CD4-positive, alpha-beta T cell treated with Interleukin-10 for 1 hour (primary cell): Measurements from ENCODE around the gene NECAB2.

ENCODE experiments used
- DNase-seq: peaks from one replicate; pipeline ENCODE4 v3.0.0-alpha.2; 2020

Gene NECAB2

DNA sequence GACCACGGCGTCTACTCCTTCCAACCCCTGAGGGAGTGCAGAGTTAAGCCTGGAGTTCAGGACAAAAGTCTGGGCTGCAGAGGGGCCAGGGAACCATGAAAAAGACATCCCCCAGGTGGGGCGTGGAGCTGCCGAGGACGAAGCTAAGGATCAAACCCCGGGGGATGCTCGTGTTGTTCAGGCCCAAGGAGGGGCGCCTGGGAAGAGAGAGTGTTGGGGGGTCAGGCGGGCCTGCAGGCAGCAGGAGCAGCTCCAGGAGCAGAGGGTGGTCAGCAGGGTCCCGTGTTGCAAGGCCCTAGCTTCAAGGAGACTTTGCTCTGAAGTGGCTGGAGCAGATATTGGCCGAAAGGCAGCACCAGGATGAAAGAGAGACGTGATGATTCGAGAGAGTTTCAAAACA is 26.7 kb downstream of the NECAB2 start:
- no peak for DNase-seq

DNA sequence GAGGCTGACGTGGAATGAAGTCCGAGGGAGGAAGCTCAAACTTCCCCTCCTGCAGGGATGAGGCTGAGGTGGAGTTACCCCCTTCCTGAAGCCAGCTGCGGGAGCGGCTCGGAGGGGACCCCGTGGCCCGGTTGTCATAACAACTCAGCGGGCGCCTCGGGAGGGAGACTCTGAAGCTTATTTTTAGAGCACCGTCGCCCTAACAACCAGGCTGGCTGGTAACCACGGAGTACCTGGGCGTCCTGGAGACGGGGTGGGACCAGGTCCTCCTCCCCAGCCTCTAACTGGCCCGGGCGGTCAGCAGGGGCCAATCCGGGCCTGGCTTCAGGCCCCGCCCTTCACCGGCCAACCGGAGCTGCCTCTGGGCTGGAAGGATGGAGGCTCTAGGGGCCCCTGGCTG is 27.7 kb downstream of the NECAB2 start:
- DNase-seq = no peak

DNA sequence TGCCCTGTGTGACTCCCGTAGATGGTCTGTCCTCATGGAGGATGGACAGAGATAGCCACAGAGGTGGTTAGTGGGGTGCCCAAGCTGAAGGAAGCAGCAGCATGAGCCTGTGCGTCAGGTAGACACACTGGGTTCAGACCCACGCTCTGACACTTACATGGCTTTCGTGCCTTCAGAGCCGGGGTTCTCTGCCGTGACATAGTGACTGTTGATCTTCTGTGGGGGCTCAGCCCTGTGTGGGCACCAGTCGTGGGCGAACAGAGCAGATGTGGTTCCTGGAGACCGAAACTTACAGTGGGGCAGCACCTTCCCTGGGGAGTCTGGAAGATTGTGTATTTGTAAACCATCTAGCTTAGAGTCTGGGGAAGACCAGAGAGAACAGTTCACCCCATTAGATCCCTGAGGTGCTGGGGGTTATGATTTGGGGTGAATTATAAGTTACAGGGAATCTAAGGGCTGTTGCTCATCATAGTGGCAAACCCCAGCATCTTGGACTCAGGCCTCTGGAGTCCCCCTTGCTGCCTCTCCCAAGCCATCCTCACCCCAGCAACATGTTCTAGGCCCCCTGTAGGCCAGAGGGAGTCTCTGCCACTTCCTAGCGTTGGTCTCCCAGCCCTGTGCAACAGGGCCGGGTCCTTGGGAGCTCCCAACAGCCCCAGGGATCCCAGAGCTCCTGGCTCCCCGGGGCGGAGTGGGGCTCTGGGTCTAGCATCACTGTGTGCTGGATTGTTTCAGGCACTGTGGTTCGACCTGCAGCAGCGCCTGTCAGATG is 28.6 kb downstream of the NECAB2 start:
- no peak for DNase-seq

DNA sequence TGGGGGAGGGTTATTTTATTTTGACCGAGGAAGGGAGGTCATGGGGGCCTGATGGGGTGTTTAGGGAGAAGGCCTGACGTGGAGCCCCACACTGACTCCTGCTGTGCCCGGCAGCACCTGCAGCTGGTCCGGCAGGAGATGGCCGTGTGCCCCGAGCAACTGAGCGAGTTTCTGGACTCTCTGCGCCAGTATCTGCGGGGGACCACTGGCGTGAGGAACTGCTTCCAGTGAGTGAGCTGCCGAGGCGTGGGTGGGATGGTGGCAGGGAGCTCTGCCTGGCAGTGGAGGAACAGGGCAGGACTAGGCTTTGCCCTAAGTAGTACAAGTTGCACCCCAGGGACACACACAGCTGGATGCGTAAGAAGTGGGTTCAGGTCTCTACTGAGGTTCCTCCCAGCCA is 30.0 kb downstream of the NECAB2 start:
- DNase-seq = no peak

DNA sequence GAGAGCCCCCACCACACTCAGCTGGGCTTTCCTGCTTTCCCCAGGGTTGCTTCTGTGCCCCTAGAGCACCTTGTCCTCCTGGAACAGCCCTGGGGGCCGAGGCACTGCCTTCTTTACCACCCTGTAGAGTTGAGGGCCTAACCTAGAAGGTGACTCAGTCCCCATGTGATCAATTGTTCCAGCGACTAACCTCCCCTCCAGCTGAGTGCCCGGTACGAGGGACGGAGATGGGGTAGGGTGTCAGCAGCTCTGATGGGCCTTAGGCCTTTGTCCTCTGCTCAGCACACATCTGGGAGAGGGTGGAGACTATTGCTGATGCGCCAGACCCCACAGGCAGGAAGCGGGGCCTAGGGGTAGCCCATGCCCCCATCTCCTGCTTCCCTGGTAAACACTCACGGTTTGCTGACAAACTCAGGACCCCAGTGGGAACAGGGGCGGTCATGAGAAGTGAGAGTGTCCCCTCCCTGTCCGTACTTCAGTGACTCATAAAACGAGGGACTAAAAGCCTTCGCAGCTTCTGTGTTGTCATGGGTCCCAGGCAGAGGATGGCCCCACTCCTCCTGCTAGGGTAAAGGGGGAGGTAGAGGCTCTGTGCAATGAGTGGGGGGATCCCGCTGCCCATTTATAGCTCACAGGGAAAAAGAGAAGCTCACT is 33.1 kb downstream of the NECAB2 start:
- no peak for DNase-seq

DNA sequence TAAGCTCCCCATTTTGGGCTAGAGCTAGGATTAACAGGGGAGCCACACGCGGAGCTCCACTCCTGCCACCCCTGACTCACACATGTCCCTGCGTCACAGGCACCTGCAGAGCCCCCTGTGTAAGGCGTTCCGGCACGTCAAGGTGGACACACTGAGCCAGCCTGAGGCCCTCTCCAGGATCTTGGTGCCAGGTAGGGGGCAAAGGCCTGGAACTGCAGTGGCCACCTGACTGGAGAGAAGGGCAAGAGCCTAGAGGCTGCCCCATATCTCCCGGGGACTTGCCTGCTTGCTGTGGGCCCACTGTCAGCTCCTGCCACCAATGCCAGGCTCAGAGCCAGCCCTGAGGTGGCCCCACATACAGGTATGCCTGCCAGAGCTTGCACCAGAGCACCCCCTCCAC is 33.7 kb downstream of the NECAB2 start:
- no peak for DNase-seq

DNA sequence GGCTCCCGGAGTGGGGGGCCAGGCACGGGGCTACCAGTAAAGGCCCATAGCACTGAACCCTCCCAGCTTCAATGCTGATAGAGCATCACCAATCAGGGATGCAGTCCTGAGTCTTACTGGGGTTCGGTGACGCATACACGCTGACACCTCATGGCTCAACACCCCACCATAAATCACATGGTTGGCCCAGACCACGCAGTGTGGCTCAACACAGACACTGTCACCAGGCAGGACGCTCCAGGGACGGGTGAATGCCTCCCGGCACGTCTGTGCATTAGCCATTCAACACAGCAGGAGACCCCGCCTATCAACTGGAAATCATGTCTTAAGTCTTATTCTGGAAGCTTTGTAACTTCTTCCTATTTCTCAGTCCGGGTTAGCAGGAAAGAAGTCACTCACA is 35.0 kb downstream of the NECAB2 start:
- DNase-seq = no peak

DNA sequence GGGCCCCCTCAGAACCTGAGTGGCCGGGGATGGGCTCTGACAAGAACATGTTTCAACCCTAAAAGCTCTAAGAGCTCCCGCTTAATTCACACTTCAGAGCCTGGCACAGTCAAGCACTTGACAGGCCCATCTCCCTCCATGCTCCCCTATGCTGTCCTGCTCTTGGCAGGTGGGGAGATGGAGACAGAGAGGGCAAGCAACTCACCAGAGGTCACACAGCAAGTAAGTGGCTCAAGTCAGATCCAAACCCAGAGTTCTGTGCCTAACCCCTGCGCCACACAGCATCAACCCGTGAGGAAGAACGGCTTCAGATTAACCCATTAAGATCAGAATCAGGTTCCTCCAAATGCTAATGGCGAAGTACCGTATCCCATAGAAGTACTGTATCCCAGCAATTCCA is 36.4 kb downstream of the NECAB2 start:
- DNase-seq = no peak

DNA sequence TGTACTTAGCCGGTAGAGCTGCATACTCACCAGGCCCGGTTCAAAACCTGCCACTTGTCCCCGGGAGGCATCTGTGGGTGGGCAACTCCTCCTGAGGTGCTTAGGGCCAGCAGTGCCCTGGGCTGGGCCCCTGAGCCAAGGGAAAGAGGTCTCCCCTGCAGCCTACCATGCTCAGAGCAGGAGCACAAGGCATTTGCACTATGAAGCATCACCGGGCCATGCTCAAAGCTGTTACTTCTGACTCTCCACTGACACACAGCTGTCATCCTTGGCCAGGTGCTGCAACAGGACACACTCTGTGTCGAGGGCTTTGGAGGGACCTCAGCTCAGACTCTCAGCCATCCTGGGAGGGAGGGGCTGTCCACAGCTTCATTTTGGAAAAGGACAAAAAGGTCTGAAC is 37.3 kb downstream of the NECAB2 start:
- DNase-seq = no peak

DNA sequence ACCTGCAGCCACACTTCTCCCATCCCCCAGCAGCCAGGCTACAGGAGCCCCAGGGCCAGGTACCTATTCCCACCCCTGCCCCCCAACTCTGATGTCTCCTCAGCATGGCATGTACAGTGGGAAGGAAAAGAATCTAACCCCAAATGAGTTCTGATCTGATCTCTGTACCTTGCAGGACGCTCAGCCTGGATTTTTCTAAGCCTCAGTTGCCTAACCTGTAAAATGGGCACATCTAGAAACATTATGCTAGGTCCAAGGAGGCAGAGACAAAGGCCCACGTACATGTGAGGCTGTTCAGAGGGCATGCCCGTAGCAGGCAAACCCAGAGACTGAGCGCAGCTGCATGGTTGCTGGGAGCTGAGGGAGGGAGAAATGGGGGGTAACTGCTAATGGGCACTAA is 39.5 kb downstream of the NECAB2 start:
- DNase-seq = no peak

DNA sequence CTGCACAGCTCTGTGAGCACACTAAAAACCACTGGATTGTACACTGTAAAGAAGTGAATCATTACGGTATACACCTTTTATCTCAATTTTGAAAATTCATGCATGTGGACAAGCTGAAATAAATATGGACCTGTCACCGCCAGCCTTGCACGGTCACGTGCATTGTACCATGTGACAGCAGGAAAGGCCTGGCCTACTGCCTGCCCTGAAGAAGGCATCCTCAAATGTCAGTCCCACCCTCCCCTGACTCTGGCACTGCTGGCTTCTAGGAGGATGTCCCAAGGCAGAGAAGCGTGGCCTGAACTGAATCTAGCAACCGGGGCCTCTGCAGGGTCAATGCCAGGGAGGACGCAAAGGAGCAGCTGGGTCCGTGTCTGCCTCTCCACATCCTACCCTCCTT is 39.9 kb downstream of the NECAB2 start:
- DNase-seq = no peak

DNA sequence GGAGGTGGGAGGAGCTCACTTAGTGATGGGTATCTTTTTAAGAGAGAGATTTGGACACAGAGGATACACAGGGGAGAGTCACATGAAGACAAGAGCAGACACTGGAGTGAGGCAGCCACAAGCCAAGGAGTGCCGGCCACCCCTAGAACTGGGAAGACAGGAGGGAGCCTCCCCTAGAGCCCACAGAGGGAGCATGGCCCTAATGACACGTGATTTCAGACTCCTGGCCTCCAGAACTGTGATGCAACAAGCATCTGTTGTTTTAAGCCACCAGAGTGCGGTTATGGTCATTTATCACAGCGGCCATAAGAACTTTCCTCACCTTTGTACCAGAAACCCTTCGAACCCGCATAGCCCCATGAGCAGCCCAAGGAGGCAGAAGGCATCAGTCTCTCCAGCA is 41.2 kb downstream of the NECAB2 start:
- DNase-seq = no peak

DNA sequence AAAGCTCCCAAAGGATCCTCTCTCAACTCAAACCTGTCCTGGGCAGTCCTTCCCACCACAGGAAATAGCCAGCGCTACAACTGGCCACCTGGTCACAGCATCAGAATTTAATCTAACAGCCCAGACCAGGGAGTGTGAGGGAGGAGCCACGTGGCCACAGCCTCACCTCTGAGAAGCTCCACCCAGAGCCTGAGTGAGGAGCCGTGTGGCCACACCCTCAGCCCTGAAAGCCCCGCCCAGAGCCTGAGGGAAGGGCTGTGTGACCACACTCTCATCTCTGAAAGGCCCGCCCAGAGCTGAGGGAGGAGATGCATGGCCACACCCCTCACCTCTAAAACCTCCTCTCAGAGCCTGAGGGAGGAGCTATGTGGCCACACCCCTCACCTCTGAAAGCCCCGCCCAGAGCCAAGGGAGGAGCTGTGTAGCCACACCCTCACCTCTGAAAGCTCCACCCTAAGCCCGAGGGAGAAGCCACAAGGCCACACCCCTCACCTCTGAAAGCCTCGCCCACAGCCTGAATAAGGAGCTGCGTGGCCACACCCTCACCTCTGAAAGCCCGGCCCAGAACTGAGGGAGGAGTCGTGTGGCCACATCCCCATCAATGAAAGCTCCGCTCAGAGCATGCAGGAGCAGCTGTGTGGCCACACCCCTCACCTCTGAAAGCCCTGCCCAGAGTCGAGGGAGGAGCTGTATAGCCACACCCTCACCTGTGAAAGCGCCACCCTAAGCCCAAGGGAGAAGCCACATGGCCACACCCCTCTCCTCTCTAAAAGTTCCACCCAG is 45.9 kb downstream of the NECAB2 start:
- DNase-seq = peak; percentile 48

DNA sequence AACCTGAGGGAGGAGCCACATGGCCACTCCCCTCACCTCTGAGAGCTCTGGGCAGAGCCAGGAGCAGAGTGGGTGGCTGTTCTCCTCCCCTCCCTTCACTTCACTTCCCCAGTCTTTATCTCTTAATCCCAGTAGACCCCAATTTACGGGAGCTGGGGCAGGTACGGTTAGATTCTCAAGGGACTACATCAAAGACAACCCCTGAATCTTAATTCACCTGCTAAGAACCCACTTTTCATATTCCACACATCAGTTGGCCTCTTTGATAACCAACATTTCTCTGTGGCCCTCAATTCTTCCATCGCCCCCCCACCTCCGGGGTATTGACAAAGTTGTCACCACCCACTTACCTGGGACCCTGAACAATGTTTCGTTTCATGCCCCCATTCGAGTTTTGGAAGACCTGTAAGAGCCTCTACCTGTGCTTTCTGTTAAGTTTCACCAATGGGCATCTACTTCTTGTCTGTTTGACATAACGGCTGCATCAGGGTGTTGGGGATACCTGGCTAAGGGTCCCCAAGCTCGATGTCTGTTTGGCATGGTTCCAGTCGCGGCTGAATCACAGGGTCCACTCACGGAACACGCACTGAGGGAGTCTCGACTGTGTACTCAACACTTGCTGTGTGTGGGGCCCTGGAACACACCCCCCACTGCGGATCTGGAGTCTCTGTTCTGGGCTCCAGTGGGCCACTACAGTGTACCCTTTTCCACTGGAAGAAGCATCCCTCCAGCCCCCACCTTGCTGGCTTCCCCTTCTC is 46.7 kb downstream of the NECAB2 start:
- DNase-seq = no peak

DNA sequence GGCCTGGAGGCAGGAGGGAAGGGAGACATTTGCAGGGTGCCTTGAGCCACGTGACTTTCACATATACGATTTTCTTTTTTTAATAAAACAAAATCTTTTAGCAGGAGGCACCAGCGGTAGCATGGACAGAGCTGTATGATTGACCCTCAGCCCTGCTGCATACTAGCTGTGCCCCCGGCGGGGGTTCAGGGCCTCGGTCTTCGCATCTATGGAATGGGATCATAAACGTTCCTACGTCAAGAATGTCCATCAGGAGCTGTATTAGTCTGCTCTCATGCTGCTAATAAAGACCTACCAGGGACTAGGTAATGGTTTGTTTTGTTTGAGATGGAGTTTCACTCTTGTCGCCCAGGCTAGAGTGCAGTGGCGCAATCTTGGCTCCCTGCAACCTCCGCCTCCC is 47.4 kb downstream of the NECAB2 start:
- DNase-seq = no peak

DNA sequence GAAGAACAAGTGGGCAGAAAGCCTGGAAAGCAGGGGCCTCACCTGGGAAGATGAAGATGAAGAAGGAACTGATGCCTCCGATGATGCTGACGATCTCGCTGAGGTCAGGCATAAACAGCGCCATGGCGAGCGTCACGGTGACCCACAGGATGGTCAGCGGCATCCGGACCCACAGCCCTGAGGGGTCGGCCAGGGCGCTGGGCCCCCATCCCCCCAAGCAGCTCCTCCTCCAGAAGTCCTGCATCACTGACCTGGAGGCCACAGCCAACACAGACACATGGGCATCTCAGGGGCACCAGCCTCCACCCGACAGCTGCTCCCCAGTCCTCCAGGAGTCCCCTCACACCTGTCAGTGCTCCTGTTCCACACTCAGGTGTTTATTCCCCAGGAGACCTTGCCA is 48.4 kb downstream of the NECAB2 start:
- no peak for DNase-seq

DNA sequence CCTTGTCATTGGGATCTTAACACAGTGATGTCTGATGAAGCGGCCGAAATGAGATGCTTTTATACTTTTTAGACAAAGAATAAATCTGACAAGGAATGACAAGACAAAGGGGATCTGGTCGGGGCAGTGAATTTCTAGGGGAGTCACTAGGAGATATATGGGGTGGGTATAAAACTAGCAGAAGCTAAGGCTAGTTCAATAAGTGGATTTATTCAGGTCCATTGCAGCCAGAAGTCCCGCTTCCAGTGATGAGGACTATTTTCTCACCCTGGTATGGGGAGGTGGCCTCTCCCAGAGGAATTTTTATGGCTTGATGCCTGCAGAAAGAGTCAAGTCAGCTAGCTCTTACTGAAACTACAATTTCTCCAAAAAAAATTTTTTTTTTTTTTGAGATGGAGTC is 50.7 kb downstream of the NECAB2 start:
- no peak for DNase-seq

DNA sequence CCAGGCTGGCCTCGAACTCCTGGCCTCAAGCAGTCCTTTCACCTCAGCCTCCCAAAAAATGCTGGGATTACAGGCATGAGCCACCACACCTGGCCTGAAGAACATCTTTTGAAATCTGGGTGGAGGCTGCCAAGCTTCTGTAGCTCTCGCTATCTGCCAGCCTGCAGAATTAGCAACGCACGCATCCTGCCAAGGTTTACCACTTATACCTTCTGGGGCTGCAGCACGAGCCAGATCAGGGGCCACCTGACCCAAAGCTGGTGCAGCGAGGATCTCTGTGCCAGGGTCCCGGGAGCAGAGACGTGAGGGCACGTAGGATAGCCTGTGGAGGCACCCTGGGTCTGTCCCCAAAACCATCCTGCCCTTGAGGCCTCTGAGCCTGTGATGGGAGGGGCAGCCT is 52.3 kb downstream of the NECAB2 start:
- DNase-seq = no peak

DNA sequence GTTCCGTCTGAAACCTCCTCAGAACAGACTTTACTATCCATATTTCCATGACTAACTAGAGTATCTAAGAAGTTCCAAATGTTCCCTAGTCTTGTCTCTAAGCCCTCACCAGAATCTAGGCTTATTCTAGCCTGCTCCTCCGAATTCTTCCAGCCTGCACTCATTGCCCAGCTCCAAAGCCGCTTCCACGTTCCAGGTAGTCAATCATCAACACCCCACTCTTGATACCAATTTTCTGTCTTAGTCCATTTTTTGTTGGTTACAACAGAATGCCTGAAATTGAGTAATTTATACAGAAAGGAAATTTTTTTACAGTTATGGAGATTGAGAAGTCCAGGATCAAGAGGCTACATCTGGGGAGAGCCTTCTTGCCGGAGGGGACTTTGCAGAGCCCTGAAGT is 53.4 kb downstream of the NECAB2 start:
- DNase-seq = no peak

DNA sequence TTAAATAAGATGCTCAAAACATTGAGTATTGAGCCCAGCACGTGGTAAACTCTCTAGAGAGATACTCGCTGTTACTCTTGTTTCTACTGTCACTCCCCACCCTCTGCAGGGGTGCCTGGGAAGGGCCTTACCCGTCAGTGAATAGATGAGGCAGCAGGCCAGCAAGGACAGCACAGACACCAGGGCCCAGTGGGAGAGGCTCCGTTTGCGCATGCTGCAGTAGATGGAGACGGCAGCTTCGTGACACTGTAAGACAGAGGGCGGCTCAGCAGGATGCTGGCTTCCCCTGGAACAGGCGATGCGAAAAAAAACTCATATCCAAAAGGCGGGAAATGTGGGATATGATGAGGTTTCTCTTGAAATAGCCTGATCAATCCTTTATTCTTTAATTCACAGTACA is 54.6 kb downstream of the NECAB2 start:
- DNase-seq = no peak

DNA sequence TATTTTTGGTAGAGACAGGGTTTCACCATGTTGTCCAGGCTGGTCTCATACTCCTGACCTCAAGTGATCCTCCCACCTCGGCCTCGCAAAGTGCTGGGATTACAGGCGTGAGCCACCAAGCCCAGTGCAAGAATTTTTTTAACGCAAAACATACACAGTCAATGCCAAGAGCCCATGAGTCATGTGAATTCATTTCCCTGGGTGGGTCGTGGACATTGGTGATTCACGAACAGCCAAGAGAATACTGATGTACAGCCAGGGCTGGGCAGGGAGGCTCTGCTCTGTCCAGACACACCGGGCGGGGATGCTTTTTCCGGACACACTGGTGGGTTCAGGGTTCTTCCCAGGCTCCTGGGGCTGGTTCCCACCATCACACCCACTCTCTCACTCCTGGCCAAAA is 56.8 kb downstream of the NECAB2 start:
- DNase-seq = no peak

DNA sequence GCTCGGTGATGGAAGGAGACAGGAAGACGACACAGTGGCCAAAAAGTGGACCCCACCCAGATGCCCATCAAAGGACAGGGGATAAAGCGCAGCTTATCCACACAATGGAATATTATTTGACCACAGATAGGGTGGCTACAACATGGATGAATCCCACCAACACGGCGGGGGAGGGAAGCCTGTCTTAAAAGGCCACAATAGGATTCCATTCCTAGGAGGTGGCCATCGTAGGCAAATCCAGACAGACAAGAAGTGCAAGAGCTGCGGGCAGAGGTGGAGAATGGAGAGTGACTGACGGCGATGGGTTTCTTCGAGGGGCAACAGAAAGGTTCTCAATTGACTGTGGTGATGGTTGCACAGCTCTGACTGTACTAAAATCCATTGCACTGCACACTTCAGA is 58.6 kb downstream of the NECAB2 start:
- no peak for DNase-seq

DNA sequence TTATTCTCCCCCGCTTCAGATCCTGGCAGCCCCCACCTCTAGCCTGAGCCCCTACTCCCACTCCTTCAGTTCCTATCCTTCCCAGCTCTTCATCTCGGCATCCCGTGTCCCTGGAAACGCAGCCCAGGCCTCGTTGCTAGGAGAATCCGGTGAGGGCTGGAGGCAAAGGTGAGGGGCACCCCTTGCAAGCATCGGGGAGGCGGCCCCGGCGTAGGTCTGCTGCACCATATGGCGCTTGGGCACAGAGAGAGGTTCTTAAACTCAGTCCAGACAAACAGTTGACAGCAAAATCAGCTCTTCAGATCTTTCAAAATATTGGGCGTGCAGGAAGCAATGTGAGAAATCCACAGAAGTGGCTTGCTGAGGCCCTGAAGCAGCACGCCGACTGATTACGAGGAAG is 59.6 kb downstream of the NECAB2 start:
- DNase-seq = no peak
